Measurements from ENCODE around the gene NALCN. TPM values are rescaled to one million over a fixed set of nuclear protein-coding genes. Genes with fewer than 3 reads are reported as not detected.

NALCN gene
- total RNA-seq, 4 donors from 2014 or later, result 0.47 to 0.57 TPM; not detected in 2

DNA sequence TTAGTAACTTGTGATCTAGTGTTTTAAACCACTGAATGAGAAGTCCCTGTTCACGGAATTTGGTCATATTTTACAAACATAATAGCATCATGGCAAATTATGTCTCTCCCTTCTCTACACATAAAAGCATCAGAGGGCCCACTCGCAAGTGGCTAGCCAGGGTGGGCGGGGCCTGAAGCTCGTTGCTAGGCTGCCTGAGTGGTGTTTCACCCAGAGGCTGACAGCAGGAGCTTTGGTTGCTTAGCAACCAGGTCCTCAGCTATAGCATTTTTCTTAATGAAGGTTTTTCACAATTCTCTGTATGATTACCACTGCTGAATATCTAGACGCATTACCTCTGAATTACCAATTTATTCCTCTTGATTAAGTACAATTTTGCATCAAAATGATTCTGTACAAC, 126.5 kb downstream of the NALCN start:
- no peak overlapping the region for H3K4me3 ChIP-seq
- no peaks in the 10 kb centered on the region for H3K4me1 ChIP-seq
- no peaks in the 10 kb centered on the region for H3K9me3 ChIP-seq
- WGBS, 2 donors, result 8 to 20% methylated on average over 5 of the region's 5 CpGs
- no peaks in the 10 kb centered on the region for H3K27me3 ChIP-seq
- TF ChIP-seq, protein P1, sequence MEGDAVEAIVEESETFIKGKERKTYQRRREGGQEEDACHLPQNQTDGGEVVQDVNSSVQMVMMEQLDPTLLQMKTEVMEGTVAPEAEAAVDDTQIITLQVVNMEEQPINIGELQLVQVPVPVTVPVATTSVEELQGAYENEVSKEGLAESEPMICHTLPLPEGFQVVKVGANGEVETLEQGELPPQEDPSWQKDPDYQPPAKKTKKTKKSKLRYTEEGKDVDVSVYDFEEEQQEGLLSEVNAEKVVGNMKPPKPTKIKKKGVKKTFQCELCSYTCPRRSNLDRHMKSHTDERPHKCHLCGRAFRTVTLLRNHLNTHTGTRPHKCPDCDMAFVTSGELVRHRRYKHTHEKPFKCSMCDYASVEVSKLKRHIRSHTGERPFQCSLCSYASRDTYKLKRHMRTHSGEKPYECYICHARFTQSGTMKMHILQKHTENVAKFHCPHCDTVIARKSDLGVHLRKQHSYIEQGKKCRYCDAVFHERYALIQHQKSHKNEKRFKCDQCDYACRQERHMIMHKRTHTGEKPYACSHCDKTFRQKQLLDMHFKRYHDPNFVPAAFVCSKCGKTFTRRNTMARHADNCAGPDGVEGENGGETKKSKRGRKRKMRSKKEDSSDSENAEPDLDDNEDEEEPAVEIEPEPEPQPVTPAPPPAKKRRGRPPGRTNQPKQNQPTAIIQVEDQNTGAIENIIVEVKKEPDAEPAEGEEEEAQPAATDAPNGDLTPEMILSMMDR (IDR thresholded peaks at IDR 0.05), result no peak
- no peak for TF ChIP-seq POLR2A (IDR thresholded peaks at IDR 0.05)
- H3K36me3 ChIP-seq, result no peaks in the 10 kb centered on the region
- intact Hi-C loops (cut with DNase I), result no loop called here
- DNase-seq, result no peak
- H3K27ac ChIP-seq, result no peak overlapping the region

DNA sequence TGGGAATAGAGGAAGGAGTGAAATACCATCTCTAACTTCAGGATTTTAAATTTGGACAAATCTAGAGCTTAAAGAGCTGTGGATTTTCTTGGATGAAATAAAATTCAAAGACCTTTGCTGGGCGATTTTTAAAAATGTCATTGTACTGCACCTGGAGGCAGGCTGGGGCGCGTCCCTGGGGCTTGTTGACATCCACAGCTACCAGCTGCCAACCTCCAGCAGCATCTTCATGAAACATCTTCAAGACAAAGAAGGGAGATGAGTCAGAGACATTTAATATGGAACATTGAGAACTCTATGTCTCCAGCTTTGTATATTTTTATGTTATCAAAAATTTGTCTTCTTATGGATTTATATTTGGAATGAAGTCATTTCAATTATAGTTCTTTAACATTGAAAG, 132.5 kb downstream of the NALCN start:
- TF ChIP-seq, protein P1 (IDR thresholded peaks at IDR 0.05), result no peak
- no peak for TF ChIP-seq POLR2A (IDR thresholded peaks at IDR 0.05)
- no peak for DNase-seq
- 77 to 78% methylated on average over 3 of the region's 3 CpGs for WGBS, 2 donors
- Histone ChIP-seq H3K36me3 (no peaks in the 10 kb centered on the region), H3K4me1 (no peaks in the 10 kb centered on the region), H3K9me3 (no peaks in the 10 kb centered on the region), H3K27me3 (no peaks in the 10 kb centered on the region), H3K27ac (no peak overlapping the region), H3K4me3 (no peak overlapping the region)
- intact Hi-C loops (cut with DNase I), result no loop called here

DNA sequence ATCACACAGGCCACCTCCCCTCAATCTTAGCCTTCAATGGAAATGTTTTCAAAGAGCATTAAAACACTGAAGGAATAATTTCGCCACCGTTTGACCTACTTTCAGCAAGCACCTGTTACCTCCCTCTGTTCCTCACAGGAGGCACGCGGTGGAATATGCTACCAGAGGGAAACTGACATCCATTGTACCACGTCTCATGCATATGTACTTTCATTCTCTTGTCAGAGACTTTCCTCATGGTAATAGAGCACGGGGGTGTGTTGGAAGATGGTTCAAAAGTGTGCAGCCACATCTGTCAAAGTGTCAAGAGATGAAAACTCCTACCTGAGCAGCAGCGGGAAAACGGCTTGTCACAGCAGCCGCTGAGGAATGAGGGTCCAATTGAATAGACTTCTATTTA, 143.4 kb downstream of the NALCN start:
- no peak for DNase-seq
- TF ChIP-seq, protein P1 (IDR thresholded peaks at IDR 0.05), result no peak
- no peak for TF ChIP-seq POLR2A (IDR thresholded peaks at IDR 0.05)
- WGBS, 2 donors, result 79 to 85% methylated on average over 9 of the region's 9 CpGs
- Histone ChIP-seq H3K9me3 (no peaks in the 10 kb centered on the region), H3K27ac (no peak overlapping the region), H3K36me3 (no peaks in the 10 kb centered on the region), H3K27me3 (no peaks in the 10 kb centered on the region), H3K4me3 (no peak overlapping the region), H3K4me1 (no peaks in the 10 kb centered on the region)
- intact Hi-C loops (cut with DNase I), result no loop called here

DNA sequence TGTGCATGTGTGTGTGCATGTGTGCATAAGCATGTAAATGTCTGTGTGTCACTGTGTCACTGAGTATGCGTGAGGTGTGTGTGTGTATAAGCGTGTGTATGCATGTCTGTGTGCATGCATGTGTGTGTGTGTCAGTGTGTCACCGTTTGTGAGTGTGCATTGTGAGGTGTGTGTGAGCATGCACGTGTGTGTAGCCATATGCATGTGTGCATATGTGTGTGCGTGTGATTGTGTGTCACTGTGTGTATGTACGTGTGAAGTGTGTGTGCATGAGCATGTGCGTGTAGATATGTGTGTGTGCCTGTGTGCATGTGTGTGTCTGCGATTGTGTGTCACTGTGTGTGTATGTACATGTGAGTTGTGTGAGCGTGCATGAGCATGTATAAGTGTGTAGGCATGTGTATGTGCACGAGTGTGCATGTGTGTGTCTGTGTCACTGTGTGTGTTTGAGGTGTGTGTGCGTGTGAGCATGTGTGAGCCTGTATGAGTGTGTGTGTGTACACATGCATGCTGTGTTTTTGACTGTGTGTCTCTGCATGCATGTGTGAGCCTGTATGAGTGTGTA, 144.5 kb downstream of the NALCN start:
- H3K27ac ChIP-seq, result no peak overlapping the region
- intact Hi-C loops (cut with DNase I), result no loop called here
- DNase-seq, result no peak
- H3K27me3 ChIP-seq, result no peaks in the 10 kb centered on the region
- H3K4me1 ChIP-seq, result no peaks in the 10 kb centered on the region
- 82 to 86% methylated on average over 10 to 11 of the region's 11 CpGs for WGBS, 2 donors
- no peaks in the 10 kb centered on the region for H3K36me3 ChIP-seq
- TF ChIP-seq POLR2A (IDR thresholded peaks at IDR 0.05), result no peak
- TF ChIP-seq, protein P1 (IDR thresholded peaks at IDR 0.05), result no peak
- H3K4me3 ChIP-seq, result no peak overlapping the region
- no peaks in the 10 kb centered on the region for H3K9me3 ChIP-seq

DNA sequence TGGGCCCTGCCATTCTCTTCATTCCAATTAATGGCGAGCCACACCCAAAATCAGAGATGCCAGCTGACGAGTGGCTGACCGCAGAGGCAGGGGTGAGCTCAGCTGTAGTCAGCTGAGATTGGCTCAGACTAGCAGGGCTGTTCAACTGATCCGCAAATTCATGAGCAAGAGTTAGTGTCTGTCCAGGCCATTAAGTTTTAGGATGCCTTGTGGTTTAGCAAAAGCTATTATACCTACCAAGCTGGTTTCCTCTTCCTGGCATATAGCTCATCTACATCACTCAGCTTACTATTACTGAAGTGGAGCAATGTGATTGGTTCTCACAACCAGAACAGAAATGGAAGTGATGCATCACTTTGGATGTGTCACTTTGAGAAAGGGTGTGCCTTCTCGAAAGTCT, 148.7 kb downstream of the NALCN start:
- Histone ChIP-seq H3K27me3 (no peaks in the 10 kb centered on the region), H3K27ac (no peak overlapping the region), H3K36me3 (no peaks in the 10 kb centered on the region), H3K4me3 (no peak overlapping the region), H3K9me3 (no peaks in the 10 kb centered on the region), H3K4me1 (no peaks in the 10 kb centered on the region)
- no peak for TF ChIP-seq POLR2A (IDR thresholded peaks at IDR 0.05)
- TF ChIP-seq, protein P1 (IDR thresholded peaks at IDR 0.05), result no peak
- 71 to 84% methylated on average over 5 of the region's 5 CpGs for WGBS, 2 donors
- intact Hi-C loops (cut with DNase I), result no loop called here
- DNase-seq, result no peak

Measured in esophagus squamous epithelium (tissue), 5 donors.